H1 (cell line): Measurements from ENCODE around the gene AAR2. TPM values are rescaled to one million over a fixed set of nuclear protein-coding genes. Genes with fewer than 3 reads are reported as not detected.

Experiments
- CBX5 ChIP-seq: fragments of 300-800, 300-1000 bp; sonication (generic); IDR thresholded peaks from 2 replicates; pipeline ENCODE4 v1.7.1; 2016; ENCODE audit warnings: antibody characterized with exemption, low read length, low read depth
- JUND ChIP-seq: IDR thresholded peaks from 2 replicates; pipeline ENCODE4 v1.6.1; 2011; ENCODE audit warnings: mild to moderate bottlenecking, improper control_type of control experiment, low read length
- POLR2AphosphoS5 ChIP-seq: IDR thresholded peaks from 2 replicates; pipeline ENCODE4 v1.6.1; 2011; ENCODE audit warnings: low read depth, low read length
- RXRA ChIP-seq: IDR thresholded peaks from 2 replicates; pipeline ENCODE4 v1.6.1; 2011; ENCODE audit warnings: low read depth, mild to moderate bottlenecking, low read length, moderate library complexity; ENCODE audit not compliant: insufficient read depth
- SUZ12 ChIP-seq: fragments of 200-600 bp; sonication (generic); IDR thresholded peaks from 2 replicates; pipeline ENCODE4 v1.6.1; 2012; ENCODE audit warnings: mild to moderate bottlenecking, inconsistent platforms, low read length, moderate library complexity, mixed read lengths
- polyA plus RNA-seq, 7 experiments: library from polyadenylated mRNA; depleted of rRNA in 3 of 7; stranded (reverse) in 5 of 7; unstranded in 2 of 7; fragments of >200 nt in 5 of 7; fragments of 200-250 nt in 2 of 7; gene quantifications; 1 replicate in 5 of 7; 2 replicates in 1 of 7; 4 replicates in 1 of 7; pipeline versions ENCODE4 v1.2.1 to v1.2.3, GENCODE V29; 2011 to 2013; ENCODE audit warnings: missing spikeins in 2 of 7, mixed read lengths in 2 of 7
- total RNA-seq: library from RNA; stranded (reverse); fragmentation: NEBNext Ultra II Directional; extraction: Animal tissue kit (Norgen Biotek cat#: 25700); gene quantifications from 2 replicates; pipeline ENCODE4 v1.2.1, GENCODE V29; 2021
- TF ChIP-seq, protein P1 (sequence below): fragments of 300-600 bp; sonication (generic); IDR thresholded peaks from 2 replicates; pipeline ENCODE4 v1.7.1; 2012; ENCODE audit warnings: low read length, moderate library complexity, mild to moderate bottlenecking, inconsistent platforms; ENCODE audit not compliant: insufficient replicate concordance

AAR2 gene
- total and polyA plus RNA-seq, 2 of the 8 experiments (the other 6 are each of a cell fraction or from before 2014, with no cell fraction given), result 25.5 to 36.1 TPM

DNA sequence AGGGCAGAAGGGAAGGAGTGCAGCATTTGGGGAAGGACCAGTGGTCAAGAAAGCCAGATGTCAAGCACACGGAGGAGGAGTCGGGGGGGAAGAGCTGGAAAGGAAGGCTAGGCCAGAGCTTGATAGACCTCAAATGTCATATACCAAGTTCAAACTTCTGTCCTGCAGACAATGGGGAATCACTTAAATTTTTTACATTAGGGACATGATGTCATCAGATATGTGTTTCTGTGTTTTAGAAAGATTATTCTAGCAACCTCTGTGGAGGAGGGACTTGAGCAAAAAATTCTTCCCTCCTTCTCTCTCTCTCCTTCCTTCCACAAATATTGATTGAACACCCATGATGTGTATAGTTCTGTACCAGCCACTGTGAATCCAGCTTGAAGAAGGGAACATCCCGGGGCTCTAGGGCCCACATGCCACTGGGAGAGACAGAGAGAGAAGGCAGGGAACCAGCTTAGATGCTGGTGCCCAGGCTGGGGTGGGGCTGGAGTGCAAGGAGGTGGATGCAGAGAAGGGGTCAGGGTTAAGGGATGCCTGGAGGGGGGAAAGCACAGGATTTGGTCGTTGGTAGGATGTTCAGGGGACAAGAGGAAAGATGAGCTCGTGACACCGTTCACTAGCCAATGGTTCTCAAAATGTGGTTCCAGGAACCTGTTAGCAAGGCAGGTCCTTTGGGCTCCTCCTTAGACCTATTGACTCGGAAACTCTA is 19.8 kb upstream of the AAR2 start (continued):
- TF ChIP-seq, protein P1, sequence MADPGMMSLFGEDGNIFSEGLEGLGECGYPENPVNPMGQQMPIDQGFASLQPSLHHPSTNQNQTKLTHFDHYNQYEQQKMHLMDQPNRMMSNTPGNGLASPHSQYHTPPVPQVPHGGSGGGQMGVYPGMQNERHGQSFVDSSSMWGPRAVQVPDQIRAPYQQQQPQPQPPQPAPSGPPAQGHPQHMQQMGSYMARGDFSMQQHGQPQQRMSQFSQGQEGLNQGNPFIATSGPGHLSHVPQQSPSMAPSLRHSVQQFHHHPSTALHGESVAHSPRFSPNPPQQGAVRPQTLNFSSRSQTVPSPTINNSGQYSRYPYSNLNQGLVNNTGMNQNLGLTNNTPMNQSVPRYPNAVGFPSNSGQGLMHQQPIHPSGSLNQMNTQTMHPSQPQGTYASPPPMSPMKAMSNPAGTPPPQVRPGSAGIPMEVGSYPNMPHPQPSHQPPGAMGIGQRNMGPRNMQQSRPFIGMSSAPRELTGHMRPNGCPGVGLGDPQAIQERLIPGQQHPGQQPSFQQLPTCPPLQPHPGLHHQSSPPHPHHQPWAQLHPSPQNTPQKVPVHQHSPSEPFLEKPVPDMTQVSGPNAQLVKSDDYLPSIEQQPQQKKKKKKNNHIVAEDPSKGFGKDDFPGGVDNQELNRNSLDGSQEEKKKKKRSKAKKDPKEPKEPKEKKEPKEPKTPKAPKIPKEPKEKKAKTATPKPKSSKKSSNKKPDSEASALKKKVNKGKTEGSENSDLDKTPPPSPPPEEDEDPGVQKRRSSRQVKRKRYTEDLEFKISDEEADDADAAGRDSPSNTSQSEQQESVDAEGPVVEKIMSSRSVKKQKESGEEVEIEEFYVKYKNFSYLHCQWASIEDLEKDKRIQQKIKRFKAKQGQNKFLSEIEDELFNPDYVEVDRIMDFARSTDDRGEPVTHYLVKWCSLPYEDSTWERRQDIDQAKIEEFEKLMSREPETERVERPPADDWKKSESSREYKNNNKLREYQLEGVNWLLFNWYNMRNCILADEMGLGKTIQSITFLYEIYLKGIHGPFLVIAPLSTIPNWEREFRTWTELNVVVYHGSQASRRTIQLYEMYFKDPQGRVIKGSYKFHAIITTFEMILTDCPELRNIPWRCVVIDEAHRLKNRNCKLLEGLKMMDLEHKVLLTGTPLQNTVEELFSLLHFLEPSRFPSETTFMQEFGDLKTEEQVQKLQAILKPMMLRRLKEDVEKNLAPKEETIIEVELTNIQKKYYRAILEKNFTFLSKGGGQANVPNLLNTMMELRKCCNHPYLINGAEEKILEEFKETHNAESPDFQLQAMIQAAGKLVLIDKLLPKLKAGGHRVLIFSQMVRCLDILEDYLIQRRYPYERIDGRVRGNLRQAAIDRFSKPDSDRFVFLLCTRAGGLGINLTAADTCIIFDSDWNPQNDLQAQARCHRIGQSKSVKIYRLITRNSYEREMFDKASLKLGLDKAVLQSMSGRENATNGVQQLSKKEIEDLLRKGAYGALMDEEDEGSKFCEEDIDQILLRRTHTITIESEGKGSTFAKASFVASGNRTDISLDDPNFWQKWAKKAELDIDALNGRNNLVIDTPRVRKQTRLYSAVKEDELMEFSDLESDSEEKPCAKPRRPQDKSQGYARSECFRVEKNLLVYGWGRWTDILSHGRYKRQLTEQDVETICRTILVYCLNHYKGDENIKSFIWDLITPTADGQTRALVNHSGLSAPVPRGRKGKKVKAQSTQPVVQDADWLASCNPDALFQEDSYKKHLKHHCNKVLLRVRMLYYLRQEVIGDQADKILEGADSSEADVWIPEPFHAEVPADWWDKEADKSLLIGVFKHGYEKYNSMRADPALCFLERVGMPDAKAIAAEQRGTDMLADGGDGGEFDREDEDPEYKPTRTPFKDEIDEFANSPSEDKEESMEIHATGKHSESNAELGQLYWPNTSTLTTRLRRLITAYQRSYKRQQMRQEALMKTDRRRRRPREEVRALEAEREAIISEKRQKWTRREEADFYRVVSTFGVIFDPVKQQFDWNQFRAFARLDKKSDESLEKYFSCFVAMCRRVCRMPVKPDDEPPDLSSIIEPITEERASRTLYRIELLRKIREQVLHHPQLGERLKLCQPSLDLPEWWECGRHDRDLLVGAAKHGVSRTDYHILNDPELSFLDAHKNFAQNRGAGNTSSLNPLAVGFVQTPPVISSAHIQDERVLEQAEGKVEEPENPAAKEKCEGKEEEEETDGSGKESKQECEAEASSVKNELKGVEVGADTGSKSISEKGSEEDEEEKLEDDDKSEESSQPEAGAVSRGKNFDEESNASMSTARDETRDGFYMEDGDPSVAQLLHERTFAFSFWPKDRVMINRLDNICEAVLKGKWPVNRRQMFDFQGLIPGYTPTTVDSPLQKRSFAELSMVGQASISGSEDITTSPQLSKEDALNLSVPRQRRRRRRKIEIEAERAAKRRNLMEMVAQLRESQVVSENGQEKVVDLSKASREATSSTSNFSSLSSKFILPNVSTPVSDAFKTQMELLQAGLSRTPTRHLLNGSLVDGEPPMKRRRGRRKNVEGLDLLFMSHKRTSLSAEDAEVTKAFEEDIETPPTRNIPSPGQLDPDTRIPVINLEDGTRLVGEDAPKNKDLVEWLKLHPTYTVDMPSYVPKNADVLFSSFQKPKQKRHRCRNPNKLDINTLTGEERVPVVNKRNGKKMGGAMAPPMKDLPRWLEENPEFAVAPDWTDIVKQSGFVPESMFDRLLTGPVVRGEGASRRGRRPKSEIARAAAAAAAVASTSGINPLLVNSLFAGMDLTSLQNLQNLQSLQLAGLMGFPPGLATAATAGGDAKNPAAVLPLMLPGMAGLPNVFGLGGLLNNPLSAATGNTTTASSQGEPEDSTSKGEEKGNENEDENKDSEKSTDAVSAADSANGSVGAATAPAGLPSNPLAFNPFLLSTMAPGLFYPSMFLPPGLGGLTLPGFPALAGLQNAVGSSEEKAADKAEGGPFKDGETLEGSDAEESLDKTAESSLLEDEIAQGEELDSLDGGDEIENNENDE, result no peak
- no peak for TF ChIP-seq POLR2AphosphoS5
- TF ChIP-seq JUND, result no peak
- TF ChIP-seq SUZ12, result no peak
- TF ChIP-seq CBX5, result no peak
- no peak for TF ChIP-seq RXRA
- TF ChIP-seq, all 59 proteins: peak for 0
